GM03348 (cell line): ENCODE data around the gene OMP.
A peak's percentile ranks its signal among the peaks of the same experiment; 100 is the strongest.

Source experiments
- DNase-seq: peaks from one replicate; pipeline ENCODE4 v3.0.0; 2012; ENCODE audit warnings: low spot score

Gene OMP

DNA sequence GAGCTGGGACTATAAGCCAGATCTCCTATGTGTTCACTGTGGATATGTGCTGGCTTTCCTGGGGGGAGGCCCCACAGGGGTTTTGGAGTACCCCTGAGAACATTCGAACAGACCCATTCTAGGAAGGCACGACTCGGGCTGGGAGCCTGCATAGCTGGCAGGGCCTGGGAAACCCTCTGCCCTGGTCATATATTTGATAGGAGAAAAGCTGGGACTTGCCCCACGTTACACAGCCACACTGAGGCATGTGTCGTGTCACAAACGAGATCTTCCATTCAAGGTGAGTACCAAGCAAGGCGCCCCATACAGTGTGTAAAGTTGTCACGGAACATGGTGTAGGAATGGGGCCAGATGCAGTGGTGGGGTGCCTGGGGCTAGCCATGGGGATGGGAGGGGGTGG lies 36.6 kb downstream of the OMP start:
- DNase-seq: no peak

DNA sequence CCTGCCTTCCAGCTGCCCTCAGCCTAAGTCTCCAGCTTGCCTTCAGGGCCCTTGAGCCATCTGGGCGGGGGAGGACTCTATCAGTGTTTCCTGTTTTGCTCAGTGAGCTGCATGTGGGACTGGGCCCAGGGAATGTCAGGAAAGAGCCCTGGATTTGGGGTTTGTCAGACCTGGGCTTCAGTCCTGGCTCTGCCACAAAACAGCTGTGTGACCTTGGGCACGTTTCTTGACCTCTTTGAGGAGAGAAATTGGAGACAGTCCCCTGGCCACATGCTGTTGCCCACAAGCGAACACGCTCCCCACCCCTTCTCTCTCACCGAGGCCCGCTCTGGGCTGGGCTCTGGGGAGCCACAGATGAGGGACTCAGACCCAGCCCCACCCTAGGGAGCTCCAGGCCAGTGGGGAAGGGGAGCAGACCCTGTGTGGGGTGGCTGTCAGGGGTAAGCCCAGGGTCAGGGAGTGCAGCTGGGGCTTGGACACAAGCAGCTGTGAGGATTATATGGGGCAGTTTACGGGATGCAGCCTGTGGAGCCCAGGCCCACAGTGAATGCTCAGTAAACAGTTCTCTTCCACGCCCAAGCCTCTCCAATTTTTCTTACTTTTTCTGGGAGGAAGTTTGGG lies 37.7 kb downstream of the OMP start:
- DNase-seq: peak; percentile 48

DNA sequence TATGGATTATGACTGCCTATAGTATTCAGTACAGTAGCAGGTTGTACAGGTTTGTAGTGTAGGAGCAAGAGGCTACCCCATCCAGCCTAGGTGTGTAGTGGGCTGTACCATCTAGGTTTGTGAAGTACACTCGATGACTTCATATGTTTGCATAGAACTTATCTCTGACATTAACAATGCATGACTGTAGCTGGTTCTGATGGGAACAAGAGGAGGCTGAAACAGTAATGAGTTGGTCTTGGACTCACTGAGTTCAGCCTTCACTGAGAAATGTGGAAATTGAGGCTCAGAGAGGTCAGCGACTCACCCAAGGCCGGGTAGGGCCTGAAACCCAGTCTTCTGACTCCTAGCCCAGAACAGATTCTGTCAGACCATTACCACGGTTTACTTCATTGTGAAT lies 38.4 kb downstream of the OMP start:
- no peak for DNase-seq

DNA sequence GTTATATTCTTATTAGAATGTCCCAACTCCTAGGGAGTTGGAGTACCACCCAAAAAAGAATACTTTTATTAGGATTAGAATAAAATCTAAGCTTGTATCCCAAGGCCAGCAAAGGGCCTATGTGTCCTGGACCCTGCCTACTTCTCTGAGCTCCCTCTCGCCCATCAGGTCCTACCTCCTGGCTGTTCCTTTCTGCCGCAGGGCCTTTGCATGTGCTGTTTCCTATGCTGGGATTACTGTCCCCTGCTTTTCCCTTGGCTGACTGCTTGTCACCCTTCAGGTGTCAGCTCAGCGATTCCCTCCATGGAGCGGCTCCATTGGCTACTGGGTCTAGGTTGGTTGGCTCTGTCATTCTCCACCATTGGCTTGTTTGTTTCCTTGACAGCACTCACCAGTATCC lies 38.8 kb downstream of the OMP start:
- DNase-seq: no peak

DNA sequence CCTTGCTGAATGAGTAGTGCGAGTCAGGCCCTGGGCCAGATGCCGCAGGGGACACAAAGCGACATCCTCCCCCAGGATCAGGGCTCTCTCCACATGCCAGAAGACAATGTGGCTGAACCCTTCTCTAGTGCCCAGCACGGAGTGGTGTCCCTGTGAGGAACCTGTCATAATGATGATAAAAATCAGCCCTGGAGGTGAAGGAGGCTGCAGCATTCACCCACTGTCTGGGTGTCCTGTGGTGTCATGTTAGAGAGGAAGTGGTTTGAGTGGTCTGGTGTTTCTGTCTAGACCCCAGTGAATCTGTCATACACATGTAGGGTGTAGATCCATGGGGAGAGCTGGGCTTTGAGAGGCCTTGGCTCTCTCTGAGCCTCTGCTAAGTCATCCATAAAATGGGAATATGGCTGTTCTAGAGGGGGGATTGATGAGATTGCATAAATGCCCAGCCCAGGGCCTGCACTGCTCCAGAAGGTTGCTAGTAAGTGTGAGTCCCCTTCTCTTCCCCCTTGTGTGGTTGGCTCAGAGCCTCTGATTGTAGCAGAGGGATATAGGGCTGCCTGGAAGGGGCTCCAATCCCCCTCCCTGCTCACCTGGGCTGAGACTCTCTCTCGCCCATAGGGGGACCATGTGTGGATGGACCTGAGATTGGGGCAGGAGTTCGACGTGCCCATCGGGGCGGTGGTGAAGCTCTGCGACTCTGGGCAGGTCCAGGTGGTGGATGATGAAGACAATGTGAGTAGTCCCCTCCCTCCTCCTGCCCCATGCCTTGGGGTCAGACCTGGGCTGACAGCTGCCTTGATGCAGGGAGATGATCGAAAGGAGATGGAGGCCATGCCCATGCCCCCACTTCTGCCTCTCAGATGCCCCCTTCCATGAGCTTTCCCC lies 39.7 kb downstream of the OMP start:
- no peak for DNase-seq

DNA sequence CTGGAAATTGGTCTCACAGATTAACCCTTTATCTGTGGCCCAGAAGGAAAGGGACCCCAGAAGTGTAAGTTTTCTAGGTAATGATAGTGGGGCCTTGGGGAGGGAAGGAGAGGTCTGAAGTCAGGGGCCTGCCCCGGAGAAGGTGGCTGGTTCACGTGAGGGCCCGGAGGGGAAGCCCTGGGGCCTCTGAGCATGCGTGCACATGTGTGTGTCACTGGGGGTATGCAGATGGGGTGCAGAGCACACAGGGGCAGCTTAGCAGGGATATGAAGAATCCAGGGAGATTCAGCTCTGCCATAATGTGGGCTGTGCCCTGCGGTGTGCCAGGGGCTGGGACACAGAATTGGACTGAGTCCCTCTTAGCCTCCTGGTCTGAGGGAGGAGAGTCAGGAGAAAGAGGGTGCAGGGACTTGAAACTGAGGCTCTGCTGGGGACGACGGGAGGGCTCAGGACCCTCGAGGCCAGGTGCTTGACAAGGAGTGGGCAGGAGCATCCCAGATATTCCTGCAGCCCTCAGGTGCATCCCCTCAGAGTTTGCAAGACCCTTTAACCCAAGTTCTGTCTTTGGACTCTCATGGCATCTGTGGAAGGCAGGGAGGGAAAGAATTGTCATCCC lies 40.9 kb downstream of the OMP start:
- no peak for DNase-seq

DNA sequence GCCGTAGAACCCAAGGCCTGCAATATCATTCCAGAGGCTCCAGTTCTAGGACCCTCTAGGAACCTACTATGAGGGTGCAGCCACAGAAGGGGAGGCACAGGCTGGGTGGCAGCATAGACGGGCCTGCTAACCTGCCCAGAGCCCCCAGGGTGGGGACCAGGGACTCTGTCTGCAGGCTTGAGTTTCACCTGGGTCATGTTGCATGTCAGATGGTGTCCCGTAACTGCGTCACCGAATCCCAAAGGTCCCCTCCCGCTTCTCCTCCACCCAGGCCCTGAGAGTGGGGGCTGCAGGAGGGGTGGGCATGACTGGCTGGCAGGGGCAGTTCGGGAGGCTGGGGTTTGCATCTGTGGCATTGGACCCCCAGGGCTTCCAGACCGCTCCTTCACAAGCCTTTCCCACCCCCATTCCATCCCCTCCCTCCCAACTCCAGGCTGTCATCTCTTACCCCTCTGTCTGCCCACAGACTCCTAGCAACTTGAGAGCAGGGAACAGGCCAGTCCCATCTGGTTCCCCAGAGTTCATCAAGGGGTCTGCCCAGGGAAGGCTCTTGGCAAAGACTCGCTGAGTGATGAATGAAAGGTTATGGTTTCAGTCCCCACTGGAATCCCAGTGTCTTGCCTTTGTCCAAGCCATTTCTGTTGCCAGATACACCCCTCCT lies 41.7 kb downstream of the OMP start:
- DNase-seq: no peak

DNA sequence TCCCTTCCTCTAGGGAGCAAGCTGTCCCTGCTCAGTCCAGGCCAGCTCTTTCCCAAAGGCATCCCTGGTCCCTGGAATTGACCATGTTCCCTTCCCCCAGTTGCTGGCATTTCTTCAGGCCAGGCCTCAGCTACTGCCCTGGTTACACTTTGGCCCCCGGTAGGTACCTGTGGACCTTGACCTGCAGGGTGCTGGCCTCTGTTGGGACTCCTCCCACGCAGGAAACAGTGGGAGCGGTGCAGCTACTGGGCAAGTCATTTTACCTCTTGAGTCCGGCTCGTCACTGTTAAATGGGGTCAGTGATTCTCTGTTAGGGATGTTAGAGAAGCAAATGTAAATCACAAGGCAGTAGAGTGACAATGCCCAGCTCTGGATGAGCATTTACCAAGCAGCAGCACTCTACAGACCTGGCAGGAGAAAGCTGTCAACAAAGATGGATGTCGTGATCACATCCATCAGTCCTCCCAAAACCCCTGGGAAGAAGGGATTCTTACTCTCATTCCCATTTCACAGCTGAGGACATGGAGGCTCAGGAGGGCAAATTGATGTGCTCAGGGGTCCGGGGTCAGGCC lies 42.3 kb downstream of the OMP start:
- DNase-seq: no peak

DNA sequence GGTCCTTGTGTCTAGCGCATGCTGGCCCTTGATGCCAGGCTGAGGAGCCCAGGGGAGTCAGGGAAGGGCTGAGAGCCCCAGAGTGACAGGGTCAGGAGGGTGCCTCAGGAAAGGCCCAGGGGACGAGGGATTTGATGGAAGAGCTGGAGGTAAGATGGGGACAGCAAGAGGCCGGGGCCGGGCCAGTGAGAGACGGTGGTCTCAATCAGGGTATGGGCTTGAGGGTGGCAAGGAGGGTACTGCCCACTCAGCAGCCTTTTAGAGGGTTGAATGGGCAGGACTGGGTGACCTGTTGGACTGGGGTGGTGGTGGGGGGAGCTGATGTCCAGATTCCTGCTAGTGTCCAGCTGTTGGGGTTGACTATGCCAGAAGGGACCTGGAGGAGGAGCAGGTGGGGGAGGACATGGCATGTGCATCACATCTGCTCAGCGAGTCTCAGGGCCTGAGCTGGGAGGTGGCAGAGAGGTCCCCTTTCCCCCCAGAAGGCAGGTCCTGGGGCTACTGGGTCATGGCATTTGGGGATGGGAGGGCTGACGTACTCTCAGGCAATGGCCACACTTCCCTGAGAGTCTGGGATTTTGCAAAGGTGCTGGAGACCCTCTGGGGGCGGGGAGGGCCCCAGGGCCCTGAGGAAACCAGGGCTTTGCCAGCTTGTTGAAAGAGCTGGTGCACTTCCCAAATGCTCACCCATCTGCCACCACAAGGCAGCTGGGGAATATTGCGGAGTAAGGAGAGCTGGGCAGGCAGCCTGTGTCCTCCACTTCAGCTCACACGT lies 43.8 kb downstream of the OMP start:
- no peak for DNase-seq

DNA sequence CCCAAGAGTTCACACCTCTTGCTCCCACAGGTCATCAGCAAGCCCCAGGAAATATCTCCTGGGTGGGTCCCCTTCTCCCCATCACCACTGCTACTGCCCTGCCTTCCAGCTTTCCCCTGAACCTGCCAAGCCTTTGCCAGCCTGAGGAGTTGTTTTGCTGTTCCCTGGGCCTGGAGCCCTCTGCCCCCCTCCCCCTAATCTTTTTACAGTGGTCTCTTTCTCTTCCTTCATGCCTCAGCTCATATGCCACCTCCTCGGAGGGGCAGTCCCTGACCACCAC lies 44.3 kb downstream of the OMP start:
- DNase-seq: no peak

DNA sequence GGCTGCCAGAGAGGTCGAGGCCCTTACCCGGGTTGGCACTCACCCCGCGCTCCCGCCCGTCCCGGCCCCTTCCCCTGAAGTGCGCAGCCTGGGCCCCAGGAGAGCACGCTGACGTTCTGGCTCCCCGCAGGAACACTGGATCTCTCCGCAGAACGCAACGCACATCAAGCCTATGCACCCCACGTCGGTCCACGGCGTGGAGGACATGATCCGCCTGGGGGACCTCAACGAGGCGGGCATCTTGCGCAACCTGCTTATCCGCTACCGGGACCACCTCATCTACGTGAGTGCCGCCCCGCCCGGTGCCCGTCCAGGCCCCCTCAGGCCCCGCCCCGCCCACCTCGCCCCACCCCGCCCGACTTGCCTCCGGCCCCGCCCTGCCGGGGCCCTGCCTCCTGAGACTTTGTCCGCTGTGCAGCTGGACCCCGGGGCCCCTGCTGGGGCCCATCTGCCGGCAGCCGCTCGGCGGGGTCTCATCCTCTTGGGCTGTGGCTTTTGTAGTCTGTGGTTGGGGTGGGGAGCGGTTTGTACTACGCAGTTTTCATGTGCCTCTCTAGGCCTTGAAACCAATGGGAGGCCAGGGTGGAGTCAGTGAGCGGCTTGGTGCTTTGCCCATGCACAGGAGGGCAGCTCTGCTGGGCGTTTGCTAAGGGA lies 45.2 kb downstream of the OMP start:
- DNase-seq: no peak

DNA sequence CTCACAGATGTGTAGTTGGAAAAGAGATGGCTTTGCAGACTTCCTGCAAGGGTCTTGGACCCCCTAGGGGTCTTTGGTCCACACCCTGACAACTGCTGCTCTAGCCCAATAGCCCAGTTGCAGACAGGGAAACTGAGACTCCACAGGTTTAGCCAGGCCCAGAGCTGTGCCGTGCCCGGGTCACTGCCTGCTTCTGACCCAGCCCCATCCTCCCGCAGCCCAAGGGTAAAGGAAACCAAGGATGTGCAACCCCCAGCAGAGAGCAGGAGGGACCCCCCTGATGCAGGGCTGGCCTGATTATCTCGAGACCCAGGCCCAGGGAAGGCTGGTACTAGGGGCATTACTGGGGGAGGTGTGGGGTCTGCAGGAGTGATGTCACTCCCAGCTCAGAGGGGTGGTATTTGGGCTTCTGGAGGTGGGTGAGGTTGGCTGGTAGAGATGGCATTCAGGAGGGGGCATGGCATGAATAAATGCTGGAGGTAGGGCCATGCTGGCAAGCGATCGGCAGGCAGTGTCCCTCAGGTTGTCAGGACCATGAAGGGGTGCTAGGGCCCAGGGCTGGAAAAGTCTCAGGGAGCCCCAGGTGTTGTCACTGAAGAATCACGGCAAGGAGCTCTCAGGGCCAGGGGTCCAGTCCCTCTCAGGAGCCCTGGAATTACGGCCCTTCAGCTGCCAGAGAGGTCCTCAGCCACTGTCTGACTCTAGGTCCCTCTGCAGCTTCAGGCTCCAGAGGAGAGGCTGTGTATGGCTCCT lies 46.5 kb downstream of the OMP start:
- no peak for DNase-seq

DNA sequence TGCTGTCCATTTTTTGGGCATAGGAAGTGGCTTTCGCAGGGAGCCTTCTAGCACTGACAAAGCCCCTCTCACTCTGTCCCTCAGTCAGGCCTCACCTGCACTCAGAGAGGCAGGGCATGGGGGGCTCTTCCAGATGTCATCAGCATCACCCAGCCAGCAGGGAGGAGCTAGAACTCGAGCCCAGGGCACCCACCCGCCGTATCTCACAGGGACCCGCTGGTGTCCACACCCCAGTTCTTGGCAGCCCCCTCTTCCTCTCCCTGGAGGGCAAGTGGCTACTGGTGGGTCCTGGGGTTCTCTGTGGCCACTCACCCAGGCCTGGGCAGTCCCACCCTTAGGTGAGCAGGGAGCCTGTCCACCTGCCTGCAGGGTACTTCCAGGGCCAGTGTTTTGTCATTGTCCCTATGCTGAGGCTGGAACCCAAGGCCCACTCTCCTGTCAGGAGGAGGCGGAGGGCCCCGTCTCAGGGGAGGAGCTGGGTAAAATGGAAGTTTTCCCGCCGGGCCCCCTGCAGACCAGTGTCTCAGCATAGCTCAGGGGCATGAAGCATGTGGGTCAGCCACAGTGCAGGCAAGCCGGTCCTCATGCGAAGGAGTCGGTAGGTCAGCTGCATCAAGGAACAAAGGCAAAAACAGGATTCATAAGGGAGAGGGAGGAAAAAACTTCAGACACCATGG lies 47.2 kb downstream of the OMP start:
- DNase-seq: no peak

DNA sequence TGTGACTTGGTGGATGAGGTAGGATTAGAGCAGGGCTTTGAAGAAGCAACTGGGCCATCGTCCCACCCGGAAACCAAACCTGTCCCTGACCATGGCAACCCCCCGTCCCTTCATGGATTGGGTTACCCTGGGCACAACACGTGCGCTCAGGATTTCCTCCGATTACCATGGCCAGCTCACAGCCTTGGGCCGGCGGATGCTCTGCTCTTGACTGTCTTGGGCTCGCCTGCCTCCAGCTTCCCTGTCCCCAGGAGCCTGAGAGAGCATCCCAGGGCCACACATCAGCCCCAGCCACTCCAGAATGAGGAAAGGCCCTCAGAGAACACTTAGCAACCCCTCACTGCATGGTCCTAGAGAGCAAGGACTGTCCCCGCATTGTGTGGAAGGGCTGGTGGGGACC lies 48.2 kb downstream of the OMP start:
- no peak for DNase-seq

DNA sequence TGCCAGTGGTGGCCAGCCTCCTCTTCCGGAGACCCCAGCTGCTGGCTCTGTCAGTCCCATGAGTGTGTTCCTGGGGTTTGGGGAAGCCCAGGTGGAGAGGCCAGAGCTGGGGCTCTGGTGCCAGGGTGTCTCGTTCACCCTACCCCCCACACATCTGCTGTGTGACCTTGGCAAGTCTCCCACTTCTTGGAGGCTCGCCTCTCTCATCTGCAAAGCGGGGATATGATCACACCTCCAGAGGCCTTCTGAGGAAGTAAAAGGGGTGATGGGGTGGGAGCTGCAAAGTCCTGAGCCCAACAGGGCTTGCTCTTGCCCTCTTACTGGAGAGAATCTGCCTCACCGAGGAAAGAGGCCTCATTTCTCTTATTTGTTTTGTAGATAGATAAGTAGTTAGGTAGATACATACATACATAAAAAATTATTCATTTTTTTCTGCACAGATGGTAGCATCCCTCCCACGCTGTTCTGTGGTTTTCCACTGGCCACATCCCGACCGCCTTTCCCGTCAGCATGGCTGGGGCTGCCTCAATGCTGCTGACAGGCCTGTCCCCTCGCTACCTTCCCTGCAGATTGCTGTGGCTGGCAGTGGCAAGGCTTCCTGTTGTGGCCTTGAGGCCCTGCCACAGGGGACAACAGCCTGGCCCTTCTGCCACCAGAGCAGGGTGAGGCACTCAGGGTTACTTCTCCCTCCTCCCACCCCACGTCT lies 49.3 kb downstream of the OMP start:
- DNase-seq: no peak

DNA sequence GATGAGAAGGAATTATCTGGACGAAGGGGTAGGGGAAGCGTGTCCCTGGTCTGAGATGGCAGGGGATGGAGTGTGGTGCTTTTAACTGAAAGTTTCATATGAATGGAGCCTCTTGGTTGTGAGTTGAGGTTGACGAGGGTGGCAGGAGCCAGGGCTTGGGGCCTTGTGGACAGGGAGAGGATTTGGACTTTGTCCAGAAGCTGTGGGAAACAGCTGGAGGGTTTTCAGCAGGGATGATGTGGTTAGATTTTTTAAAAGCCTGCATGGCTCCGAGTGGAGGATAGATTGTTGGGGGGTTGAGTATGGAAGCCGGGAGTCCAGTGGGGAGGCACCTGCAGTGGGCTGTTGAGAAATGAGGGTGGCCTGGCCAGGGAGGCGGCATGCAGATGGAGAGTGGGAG lies 50.2 kb downstream of the OMP start:
- no peak for DNase-seq
